GM12892 (cell line): Measurements from ENCODE around the gene MRPS34.

ENCODE experiments used
- DNase-seq: peaks from one replicate; pipeline ENCODE4 v3.0.0; 2011; ENCODE audit not compliant: insufficient read length
- FAIRE-seq: peaks from 2 replicates; lab custom pipeline; 2011; peaks lifted over from hg19 to GRCh38; lab: Jason Lieb, UNC
- POLR2A ChIP-seq: IDR thresholded peaks from 2 replicates; pipeline ENCODE4 v1.6.1; 2011; ENCODE audit warnings: low read depth, low read length, control low read depth
- POLR2AphosphoS5 ChIP-seq: IDR thresholded peaks from 2 replicates; pipeline ENCODE4 v1.6.1; 2011; ENCODE audit warnings: low read depth, low read length, control low read depth
- TAF1 ChIP-seq: IDR thresholded peaks from 2 replicates; pipeline ENCODE4 v1.6.1; 2011; ENCODE audit warnings: low read depth, mild to moderate bottlenecking, control low read depth, low read length, borderline replicate concordance

The MRPS34 gene

DNA sequence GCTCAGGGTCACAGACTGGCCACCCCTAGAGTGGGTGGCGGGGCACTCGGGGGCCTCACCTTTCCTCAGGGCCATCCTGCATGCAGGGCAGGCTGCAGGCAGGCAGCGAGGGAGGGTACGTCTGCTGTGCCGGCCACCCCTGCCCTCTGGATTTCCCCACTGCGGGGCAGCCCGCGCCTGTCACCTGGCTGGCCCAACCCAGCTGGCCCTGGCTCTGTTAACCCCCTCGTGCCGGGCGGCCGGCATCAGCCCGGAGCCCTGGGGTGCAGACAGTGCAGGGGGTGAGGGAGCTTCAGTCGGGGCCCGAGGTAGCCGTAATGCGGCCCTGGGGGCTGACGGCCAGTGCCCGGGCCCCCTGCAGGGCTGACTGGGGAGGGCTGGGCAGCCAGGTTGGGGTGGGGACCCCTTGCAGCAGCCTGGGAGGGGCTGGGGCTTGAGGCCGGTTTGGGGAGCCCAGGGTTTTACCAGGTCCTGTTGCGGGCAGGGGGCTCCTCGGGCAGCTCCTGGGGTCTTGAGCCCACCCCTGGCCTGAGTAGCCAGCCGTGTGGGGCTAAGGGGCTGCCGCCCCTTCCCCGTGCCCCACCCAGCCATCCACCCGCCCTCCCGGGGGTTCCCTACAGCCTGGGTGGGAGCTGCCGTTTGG lies 20.8 kb upstream of the MRPS34 start, which contains the start of gene IGFALS:
TSS of gene IGFALS (minus strand) at position 128 of the 643 bp plus-strand sequence. CDS start at position 75, 53 bp downstream.
- TF ChIP-seq TAF1 (no peak), POLR2A (no peak), POLR2AphosphoS5 (no peak)
- FAIRE-seq: no peak
- DNase-seq: peak; percentile 21

DNA sequence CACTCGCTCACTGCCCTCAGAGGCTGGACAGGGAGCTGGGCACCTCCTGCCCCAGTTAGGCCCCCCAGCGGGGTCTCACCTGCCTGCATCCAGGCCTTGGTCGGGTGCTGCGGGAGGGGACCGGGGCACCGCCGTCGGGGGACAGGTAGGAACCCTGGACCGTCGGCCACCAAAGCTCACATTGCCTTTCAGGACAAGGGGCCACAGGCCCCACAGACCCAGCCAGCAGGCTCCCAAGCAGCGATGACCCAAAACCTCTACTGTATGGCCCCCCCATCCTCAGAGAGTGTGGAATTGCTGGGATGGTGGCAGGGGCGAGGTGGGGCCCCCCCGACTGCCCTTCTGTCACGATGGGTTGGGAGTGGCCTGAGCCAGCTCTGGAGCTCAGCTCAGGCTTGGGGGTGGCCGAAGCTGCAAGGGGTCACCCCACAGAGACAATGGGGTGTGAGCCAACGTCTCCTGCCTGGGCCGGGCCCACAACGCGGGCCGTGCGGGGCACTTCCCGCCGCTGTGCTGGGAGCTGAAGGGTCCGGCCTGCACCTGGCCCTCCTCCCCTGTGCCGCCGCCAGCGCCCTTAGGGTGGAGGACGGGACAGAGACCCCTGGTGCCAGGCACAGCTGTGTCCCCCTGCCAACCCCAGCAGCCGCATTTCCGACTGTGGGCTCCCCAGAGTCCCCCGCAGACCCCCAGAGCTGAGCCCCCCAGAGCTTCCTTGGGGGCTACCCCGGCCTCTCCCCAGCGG lies 20.1 kb upstream of the MRPS34 start:
- DNase-seq (no peak), FAIRE-seq (no peak)
- no peak for TF ChIP-seq POLR2AphosphoS5
- TF ChIP-seq POLR2A: no peak
- no peak for TF ChIP-seq TAF1

GRCh38 chr16:1791943-1792812 lies 19.2 kb upstream of the MRPS34 start:
- FAIRE-seq: no peak
- no peak for TF ChIP-seq POLR2AphosphoS5
- no peak for TF ChIP-seq TAF1
- TF ChIP-seq POLR2A: no peak
- peak; percentile 19 for DNase-seq

DNA sequence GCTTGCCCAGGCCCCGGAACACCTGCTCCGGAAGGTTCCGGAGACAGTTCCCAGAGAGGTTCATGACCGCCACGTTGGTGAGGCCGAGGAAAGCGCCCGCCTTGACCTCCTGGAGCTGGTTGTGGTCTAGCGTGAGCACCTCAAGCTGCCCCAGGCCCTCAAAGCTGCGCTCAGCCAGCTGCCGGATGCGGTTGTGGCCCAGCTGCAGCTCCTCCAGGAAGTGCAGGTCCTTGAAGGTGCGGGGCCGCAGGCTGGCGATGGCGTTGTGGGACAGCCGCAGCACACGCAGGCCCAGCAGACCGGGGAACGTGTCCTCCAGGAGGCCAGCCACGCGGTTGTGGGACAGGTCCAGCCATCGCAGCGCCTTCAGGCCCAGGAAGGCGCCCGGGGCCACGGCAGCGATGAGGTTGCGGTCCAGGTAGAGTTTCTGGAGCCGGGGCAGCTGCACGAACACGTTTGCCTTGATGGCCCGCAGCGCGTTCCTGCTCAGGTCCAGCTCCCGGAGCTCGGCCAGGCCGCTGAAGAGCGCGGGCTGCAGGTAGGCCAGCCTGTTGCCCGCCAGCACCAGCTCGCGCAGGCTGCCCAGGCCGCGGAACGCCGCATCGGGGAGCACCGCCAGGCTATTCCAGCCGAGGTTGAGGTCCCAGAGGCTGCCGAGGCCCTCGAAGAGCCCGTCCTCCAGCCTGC lies 18.5 kb upstream of the MRPS34 start:
- TF ChIP-seq POLR2A: no peak
- TF ChIP-seq POLR2AphosphoS5: no peak
- TF ChIP-seq TAF1: no peak
- DNase-seq: peak; percentile 29
- FAIRE-seq: no peak

GRCh38 chr16:1790611-1791255 lies 17.8 kb upstream of the MRPS34 start:
- TF ChIP-seq TAF1: no peak
- DNase-seq: peak; percentile 12
- no peak for FAIRE-seq

GRCh38 chr16:1790261-1790610 lies 17.3 kb upstream of the MRPS34 start:
- DNase-seq (peak; percentile 13), FAIRE-seq (no peak)
- no peak for TF ChIP-seq POLR2A
- TF ChIP-seq POLR2AphosphoS5: no peak

GRCh38 chr16:1789643-1790045 lies 16.7 kb upstream of the MRPS34 start:
- FAIRE-seq (no peak), DNase-seq (no peak)

DNA sequence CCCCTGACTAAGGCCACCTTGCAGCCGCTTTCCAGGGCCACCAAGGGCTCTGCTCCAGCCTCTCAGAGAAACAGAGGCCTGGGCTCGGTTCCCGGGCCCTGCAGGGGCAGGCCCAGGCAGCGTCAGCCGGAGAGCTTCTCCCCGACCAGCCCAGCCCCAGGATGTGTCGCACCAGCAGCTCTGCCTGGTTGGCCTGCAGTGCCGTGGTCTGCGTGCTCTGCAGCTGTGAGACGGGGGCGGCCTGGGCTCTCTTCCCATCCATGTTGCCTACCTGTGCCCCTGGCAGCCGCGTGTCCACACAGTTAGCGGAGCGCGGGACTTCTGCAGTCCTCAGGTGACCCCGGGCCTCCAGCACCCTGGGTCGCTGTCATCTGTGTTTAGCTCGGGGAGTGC lies 15.8 kb upstream of the MRPS34 start:
- FAIRE-seq (no peak), DNase-seq (no peak)
- TF ChIP-seq TAF1 (no peak), POLR2A (no peak), POLR2AphosphoS5 (no peak)

More at GRCh38 chr16:1789643-1790045, 16.7 kb upstream of the MRPS34 start:
- no peak; the same call in 1 of the 2 replicates for TF ChIP-seq POLR2A
- no peak for TF ChIP-seq POLR2AphosphoS5
- no peak for TF ChIP-seq TAF1

GRCh38 chr16:1788095-1788707 lies 15.3 kb upstream of the MRPS34 start:
- DNase-seq (no peak), FAIRE-seq (no peak)
- TF ChIP-seq TAF1 (no peak), POLR2AphosphoS5 (no peak), POLR2A (no peak)

DNA sequence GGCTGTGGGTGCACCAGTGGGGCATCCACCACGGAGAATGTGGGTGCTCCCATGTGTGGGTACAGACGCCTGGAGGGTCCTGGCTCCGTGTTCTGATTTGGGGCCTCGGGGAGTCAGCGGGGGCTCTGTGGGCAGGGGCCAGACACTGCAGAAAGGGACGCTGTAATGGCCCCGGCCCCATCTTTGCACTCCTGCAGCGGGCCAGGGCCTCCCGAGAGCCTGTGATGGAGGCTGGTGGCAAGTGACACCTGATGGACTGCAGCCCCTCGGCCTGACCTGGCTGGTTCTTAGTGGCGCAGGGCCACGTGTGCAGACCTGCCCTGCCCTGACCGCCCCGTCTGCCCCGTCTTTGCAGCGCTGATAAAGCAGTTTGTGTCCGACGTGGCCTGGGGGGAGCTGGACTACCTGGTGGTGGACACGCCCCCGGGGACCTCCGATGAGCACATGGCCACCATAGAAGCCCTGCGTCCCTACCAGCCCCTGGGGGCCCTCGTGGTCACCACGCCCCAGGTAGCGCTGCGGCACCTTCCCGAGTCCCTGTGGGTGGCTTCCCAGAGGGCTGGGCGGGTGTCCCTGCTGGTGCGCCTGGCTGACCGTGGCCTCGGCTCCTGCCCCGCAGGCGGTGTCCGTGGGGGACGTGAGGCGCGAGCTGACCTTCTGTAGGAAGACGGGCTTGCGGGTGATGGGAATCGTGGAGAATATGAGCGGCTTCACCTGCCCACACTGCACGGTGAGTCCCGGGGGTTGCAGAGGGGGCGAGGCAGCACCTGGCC lies 14.6 kb upstream of the MRPS34 start:
- no peak for DNase-seq
- FAIRE-seq: no peak
- TF ChIP-seq POLR2AphosphoS5 (no peak), TAF1 (no peak), POLR2A (no peak)
